RWPE1 (cell line): ENCODE results near the gene DDX39A.
A peak's percentile ranks its signal among the peaks of the same experiment; 100 is the strongest.

Source experiments
- CTCF ChIA-PET: fragments of 350-600 bp; sonication (Branson Sonifier 250); formaldehyde crosslinking; extraction: SDS; loops from one replicate; lab custom pipeline; 2021; lab: Yijun Ruan, JAX
- POLR2A ChIA-PET: fragments of 400-600 bp; formaldehyde crosslinking; extraction: SDS; loops from one replicate; lab custom pipeline; 2020; ENCODE audit warnings: antibody characterized with exemption; ENCODE audit not compliant: low non-redundant PET; lab: Yijun Ruan, JAX
- DNase-seq: peaks from one replicate; pipeline ENCODE4 v3.0.0; 2012; ENCODE audit warnings: low spot score
- H3K27ac ChIP-seq: fragments of 450-650 bp; 2 replicates; pipeline ENCODE4 v1.5.1; 2017
- TF ChIP-seq, protein P1 (sequence below): fragments of 450-650 bp; conservative IDR thresholded peaks from 2 replicates; pipeline ENCODE4 v1.5.1; 2017; ENCODE audit warnings: low read depth, mild to moderate bottlenecking

The DDX39A gene

DNA sequence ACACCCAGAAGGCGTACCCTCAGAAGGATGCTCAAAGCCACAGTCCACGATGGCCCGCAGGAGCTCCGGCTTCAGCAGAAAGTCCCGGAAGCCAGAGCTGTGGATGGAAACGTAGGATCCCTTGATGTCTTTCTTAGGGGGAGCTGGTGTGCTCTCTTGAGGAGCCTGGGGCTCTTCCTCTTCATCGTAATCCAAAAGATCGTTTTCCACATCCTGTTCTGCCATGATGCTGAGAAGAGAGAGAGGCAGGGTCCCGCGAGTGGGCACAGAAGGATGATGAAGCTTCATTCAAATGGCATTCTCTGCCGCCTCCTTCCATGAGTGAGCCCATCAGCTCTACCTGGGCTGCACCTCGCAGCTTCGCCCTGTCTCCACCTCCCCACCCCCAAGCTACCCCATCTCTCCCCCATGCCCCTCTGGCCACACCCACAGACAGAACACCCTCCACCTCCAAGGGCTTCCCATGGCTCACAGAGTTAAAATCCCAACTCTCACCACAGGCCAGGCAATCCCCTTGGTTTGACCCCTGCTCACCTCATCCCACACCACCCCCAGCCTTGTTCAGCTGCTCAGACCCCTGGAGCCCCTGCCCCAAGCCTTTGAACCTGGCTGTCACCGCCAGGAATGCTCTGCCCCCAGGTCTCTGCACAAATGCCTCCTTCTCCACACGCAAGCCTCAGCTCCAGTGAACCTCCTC, 6.0 kb downstream of the DDX39A start:
- DNase-seq, result no peak
- TF ChIP-seq, protein P1, sequence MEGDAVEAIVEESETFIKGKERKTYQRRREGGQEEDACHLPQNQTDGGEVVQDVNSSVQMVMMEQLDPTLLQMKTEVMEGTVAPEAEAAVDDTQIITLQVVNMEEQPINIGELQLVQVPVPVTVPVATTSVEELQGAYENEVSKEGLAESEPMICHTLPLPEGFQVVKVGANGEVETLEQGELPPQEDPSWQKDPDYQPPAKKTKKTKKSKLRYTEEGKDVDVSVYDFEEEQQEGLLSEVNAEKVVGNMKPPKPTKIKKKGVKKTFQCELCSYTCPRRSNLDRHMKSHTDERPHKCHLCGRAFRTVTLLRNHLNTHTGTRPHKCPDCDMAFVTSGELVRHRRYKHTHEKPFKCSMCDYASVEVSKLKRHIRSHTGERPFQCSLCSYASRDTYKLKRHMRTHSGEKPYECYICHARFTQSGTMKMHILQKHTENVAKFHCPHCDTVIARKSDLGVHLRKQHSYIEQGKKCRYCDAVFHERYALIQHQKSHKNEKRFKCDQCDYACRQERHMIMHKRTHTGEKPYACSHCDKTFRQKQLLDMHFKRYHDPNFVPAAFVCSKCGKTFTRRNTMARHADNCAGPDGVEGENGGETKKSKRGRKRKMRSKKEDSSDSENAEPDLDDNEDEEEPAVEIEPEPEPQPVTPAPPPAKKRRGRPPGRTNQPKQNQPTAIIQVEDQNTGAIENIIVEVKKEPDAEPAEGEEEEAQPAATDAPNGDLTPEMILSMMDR, result no peak
- POLR2A ChIA-PET, result no interaction called here
- peak overlapping the region; percentile 70 for H3K27ac ChIP-seq
- CTCF ChIA-PET, result interaction anchor here (0.7 to 1.0 kb wide), 2 partner anchors 326 to 1288 kb away, joined by 3 read pairs; no protein-coding TSS in a partner anchor

DNA sequence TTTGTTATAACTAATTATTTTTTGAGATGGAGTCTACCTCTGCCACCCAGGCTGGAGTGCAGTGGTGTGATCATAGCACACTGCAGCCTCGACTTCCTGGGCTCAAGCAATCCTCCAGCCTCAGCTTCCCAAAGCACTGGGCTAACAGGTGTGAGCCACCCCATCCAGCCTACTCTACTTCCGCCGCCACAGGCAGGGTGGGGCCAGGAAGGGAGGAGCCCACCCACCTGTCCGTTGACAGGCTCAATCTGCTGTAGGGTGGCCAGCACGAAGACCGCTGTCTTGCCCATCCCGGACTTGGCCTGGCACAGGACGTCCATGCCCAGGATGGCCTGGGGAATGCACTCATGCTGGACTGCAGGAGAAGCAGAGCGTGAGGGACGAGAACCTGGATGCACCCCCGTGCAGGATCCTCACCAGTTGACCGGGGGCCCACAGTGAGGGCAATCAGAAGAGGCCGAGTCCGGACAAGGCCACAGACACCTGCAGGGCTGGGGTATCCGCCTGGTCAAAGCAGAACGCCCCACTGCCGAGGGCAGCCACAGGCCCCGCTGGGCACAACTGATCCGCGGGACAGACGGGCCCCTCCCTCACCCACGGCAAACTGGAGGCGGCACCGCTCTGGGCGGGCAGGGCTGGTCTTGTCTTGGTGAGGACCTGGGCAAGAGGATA, 6.7 kb downstream of the DDX39A start:
- TF ChIP-seq, protein P1, result no peak
- peak overlapping the region; percentile 70 for H3K27ac ChIP-seq
- ChIA-PET CTCF (interaction anchor here (0.7 kb wide), 1 partner anchor 1288 kb away, joined by 3 read pairs; no protein-coding TSS in a partner anchor), POLR2A (no interaction called here)
- no peak for DNase-seq

DNA sequence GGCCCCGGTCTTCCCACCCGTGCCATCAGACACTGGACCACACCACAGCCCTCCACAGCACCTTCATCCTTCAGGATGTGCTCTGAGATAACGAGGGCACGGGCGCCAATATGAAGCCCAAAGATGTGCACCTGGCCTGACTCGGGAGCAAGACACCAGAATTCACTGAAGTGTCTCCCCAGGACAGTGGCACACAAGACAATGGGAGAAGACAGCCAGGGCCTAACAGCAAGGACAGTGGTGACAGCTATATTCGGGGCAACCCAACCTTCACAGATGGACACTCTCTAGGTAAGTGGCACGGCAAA, 7.2 kb downstream of the DDX39A start:
- peak overlapping the region; percentile 70 for H3K27ac ChIP-seq
- DNase-seq, result no peak
- POLR2A ChIA-PET, result no interaction called here
- CTCF ChIA-PET, result interaction anchor here (0.5 kb wide), 1 partner anchor 53 kb away, joined by 4 read pairs; no protein-coding TSS in a partner anchor
- TF ChIP-seq, protein P1, result no peak

DNA sequence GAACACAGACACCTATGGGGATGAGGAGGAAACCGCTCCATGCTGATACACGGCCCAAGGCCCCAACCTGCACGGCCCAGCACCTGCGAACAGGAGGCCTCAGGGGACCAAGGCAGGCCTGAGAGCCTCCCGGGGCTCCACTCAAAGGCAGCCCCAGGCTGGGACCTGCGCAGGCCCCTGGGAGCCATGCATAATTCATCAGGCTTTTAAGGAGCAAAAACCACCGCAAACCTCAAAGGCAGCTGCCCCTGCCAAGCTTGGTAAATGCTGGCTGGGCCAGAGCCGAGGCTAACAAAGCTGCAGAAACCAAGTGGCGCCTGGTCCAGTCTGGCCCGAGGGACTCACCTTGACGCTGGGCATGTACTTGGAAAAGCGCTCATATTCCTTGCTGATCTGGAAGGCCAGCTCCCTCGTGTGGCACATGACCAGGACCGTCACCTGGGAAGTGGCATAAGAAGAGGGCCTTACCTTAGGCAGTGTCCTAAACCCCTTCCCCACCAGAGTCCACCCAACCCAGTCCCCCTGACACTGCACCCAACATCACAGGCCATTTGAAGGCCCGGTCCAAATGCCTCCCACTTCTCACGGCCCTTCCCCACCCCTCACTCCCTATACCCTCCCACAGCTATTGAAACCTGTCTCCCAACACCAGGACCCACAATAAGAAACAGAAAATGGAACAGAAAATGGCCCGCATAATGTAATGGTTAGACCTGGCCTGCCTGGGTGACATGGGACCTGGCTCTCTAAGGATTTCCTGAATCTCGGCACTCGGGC, 7.8 kb downstream of the DDX39A start:
- no peak for DNase-seq
- ChIA-PET CTCF (interaction anchor here (0.5 kb wide), 1 partner anchor 52 kb away, joined by 4 read pairs; no protein-coding TSS in a partner anchor), POLR2A (no interaction called here)
- TF ChIP-seq, protein P1, result no peak
- peak overlapping the region; percentile 70 for H3K27ac ChIP-seq

DNA sequence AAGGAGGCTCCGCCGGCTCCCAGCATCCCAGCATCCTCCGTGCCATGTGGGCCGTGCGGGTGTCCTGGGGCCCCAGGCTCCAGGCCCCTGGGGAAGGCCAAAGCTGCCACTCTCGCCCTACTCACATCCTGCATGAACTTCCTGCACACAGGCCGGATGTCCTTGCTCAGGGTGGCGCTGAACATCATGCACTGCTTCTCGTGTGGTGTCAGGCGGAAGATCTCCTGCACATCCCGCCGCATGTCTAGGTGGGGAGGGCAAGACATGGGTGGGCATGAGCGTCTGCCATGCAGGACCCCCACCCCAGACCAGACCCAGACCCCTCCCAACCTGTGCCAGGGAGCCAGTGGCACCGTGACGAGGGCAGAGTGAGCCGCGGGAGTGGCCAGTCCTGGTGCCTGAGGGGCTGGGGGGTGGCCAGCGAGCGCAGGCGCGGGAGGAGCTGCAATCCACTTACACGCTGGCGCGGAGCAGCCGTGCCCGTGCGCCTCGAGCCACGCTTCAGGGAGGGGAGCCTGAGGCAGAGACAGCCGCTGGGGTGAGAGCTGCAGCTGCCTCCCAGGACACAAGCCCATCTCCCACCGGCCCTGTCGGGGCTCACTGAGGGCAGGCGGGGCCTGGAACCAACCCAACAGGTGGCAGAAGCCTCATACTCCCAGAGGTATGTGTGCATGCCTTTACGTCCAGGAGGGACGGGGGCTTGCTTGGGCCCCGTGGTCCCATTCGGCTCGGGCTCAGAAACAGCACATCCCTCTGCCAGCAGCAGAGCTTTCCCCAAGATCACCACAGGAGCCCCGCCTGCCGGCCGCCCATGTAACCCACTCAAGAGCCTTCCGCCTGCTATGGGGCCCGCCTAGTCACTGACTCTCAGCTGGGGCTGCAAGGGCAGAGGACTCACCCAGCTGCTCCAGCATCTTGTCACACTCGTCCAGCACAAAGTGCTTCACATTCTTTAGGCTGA, 8.8 kb downstream of the DDX39A start:
- TF ChIP-seq, protein P1, result no peak
- ChIA-PET POLR2A (interaction anchor here (0.5 kb wide), 1 partner anchor 1084 kb away, joined by 3 read pairs; no protein-coding TSS in a partner anchor), CTCF (no interaction called here)
- peak overlapping the region; percentile 70 for H3K27ac ChIP-seq
- no peak for DNase-seq
